HG02623 (cell line): ENCODE measurements around the gene BBOX1.
"Not testable (repeated sequence)": the region's sequence is repeated elsewhere in the genome, so short reads cannot be mapped to it uniquely, and the experiment has no call there.

Experiments
- ATAC-seq: cut with Tn5 transposase; IDR thresholded peaks from one replicate; pipeline ENCODE4 v1.9.1; 2021; ENCODE audit warnings: moderate library complexity; ENCODE audit not compliant: unreplicated experiment

BBOX1 gene

DNA sequence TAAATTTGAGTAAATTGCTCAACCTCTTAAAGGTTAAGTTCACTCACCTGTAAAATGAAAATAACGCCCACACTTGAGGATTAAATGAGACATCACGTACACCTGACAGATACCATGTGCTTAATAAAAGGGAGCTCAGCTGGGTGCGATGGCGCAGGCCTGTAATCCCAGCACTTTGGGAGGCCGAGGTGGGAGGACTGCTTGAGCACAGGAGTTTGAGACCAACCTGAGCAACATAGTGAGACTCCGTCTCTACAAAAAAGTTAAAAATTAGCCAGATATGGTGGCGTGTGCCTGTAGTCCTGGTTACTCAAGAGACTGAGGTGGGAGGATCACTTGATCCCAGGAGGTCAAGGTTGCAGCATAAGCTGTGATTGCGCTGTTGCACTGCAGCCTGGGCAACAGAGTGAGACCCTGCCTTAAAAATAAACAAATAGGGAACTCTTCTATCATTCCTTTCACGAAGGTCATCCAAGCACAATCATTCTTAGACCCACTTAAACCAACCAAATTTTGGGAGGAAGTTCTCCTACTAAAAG lies 134.1 kb downstream of the BBOX1 start:
- no peak for ATAC-seq

DNA sequence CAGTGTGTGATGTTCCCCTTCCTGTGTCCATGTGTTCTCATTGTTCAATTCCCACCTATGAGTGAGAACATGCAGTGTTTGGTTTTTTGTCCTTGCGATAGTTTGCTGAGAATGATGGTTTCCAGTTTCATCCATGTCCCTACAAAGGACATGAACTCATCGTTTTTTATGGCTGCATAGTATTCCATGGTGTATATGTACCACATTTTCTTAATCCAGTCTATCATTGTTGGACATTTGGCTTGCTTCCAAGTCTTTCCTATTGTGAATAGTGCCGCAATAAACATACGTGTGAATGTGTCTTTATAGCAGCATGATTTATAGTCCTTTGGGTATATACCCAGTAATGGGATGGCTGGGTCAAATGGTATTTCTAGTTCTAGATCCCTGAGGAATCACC lies 134.9 kb downstream of the BBOX1 start:
- ATAC-seq, result not testable (repeated sequence)
